GM19025 (cell line): ENCODE results near the gene ISG20L2.

Experiments used
- ATAC-seq: cut with Tn5 transposase; IDR thresholded peaks from one replicate; pipeline ENCODE4 v1.9.1; 2021; ENCODE audit warnings: mild to moderate bottlenecking, low read depth, moderate library complexity; ENCODE audit not compliant: unreplicated experiment

ISG20L2 gene

DNA sequence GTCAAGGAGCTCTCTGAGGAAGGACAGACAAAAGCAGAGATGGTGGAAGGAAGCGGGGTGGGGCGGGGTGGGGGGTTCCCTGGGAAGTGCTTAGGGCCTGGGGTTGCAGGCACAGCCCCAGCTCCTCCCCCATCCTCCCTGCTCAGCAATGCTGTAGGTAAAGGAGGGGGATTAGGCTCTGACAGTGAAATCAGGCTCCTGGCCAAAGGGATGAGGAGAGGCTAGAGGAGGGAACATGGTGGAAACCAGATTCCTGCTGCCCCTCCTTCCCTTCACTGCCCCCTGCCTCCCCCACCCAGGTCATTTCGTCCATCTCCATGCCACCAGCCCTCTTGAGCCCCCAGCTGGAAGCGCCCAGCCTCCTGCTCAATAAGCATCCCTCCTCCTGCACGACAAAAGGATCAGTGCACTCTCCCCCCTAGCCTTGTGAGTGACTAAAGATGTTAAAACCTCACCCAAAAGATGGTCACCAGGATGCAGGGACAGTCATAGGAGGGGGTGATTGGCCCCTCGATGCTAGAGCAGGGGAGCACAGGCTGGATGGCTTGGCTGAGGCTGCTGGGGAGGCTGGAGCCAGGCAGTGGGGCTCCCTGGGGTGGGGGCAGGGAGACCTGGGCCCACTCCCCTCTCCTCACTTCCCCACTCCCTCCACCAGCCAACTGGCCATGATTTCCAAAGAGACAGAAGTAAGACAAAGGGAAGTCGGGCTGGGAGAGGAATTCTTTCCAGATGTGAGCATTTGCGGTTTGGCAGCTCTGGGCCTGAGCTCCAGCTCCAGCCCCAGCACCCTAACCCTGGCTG, 20.9 kb downstream of the ISG20L2 start:
- ATAC-seq: no peak

GRCh38 chr1:156706657-156707416, 21.7 kb downstream of the ISG20L2 start:
- ATAC-seq: no peak

- ATAC-seq: no peak
These were observed 22.5 kb downstream of the ISG20L2 start for GRCh38 chr1:156705918-156706656.

DNA sequence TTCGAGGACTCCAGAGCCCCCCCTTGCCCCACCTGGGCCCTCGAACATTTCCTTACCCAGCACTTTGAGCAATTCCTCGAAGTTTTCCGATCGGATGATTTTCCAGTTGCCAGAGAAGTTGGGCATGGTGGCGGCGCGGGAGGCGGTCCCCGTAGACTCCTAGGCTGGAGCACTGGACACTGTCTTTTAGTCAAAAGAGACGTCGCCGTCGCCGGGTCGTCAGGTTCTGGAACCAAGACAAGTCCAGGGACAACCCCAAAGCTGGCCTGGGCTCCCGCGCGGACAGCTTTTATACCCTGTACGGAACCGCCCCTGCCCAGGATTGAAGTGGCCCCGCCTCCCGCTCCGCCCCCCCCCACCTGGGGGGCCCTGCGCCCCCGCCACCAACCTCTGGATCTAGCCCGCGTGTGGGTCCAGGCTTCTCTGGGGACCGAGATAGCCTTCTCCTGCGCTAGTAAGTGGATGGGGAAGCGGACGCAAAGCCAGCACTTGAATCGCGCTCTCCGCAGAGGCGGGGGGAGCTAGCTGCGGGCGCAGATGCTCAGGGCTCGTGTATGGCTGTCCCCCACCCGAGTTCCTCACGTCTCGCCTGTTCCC, 23.1 kb downstream of the ISG20L2 start, which contains the start of gene CRABP2:
Gene CRABP2 (minus strand): TSS at position 263 of the 597 bp plus-strand sequence. CDS start 137 bp downstream, at position 126.
- ATAC-seq: no peak

DNA sequence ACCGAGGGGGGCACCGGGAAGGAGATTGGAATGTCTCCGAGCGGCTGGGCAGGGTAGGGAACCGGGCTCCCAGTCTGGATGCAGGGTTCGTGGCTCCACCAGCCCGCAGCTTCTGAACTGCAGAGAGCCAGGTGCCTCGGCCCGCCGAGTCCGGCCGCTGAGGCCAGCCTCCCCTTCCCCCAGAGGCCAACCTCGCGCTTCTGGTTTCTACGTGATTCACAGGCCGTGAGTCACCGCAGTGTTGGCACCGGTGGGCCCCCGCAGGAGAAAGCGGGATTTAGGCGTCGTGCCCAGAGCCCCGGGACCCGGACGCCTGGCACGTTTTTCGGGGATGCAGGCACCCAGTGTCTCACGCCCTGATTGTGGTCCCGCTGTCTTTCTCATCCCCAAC, 23.6 kb downstream of the ISG20L2 start:
- no peak for ATAC-seq

DNA sequence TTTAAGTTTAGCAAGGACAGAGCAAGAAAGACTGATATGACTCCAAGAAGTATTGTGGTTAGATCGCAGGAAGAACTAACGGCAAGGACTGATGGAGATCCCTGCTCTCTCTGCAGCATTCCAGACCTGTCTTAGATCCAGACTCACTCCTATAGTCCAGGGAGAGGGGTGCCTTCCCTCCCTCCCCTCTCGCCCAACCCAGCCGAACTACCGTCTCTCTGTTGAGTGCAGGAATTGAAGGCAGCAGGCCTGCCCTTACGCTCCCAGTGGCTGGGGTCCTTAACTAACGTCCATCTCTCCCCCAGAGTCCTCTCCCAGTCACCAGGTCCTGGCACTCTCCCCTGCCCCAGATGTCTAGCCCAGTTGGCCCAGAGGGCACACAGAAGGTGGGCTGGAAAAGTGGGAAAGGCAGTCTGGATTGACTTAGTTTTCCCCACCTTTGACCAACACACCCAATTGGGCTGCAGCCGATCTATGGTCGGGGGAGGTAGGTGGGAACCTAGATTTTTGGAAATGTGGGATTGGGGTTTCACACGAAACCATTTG, 24.3 kb downstream of the ISG20L2 start:
- no peak for ATAC-seq

- ATAC-seq: no peak
These were observed 24.8 kb downstream of the ISG20L2 start for GRCh38 chr1:156703741-156704140.

DNA sequence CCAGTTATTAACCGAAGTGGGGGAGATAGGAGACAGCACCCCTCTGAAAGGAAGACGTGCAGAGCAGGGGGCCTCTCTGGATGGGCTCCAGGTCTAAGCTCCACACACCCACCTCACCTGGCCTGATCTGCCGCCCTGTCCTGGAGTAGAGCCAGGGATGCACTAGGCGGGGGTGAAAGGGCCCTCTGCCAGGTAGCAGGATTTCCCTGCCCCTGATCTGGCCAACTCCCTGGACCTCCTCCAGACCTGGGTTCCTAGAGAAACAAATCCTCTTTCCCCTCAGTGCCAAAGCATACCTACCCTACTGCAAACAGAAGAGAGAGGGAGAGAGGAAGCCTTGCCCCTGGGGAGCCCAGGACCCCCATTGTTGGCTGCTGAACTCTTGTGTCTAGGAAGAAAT, 25.2 kb downstream of the ISG20L2 start:
- no peak for ATAC-seq

GRCh38 chr1:156700736-156701531, 27.6 kb downstream of the ISG20L2 start:
- ATAC-seq: no peak

- ATAC-seq: no peak
These were observed 29.6 kb downstream of the ISG20L2 start for GRCh38 chr1:156698995-156699394.

- no peak for ATAC-seq
These were observed 31.1 kb downstream of the ISG20L2 start for GRCh38 chr1:156697481-156697880.

- ATAC-seq: no peak
These were observed 31.8 kb downstream of the ISG20L2 start for GRCh38 chr1:156696755-156697154.

GRCh38 chr1:156694690-156694962, 33.9 kb downstream of the ISG20L2 start:
- ATAC-seq: no peak

- no peak for ATAC-seq
These were observed 34.5 kb downstream of the ISG20L2 start for GRCh38 chr1:156693848-156694689.

GRCh38 chr1:156692925-156693847, 35.4 kb downstream of the ISG20L2 start:
- ATAC-seq: no peak

GRCh38 chr1:156692441-156692924, 36.1 kb downstream of the ISG20L2 start:
- ATAC-seq: no peak

GRCh38 chr1:156691665-156692440, 36.7 kb downstream of the ISG20L2 start:
- ATAC-seq: no peak
